ENCODE results near the gene RAG2. TPM values are rescaled to one million over a fixed set of nuclear protein-coding genes. Genes with fewer than 3 reads are reported as not detected.

The RAG2 gene
- total and polyA plus RNA-seq, 12 donors, result not detected

- no peak for DNase-seq
- 51 to 57% (median 53%) methylated on average over 4 of the region's 4 CpGs for WGBS, 4 donors
- TF ChIP-seq POLR2A (IDR thresholded peaks at IDR 0.05) (no peak), CTCF (IDR thresholded peaks at IDR 0.05) (no peak)
- peaks cover 6% of the 10 kb centered on the region in 2 donors for H3K4me1 ChIP-seq (replicated peaks in 1 of 2)
- no peaks in the 10 kb centered on the region for H3K9me3 ChIP-seq (replicated peaks in 1 of 3)
- intact Hi-C loops (cut with DNase I), result no loop called here
- no peak overlapping the region for H3K4me3 ChIP-seq
- no peaks in the 10 kb centered on the region for H3K27me3 ChIP-seq
- no peaks in the 10 kb centered on the region for H3K36me3 ChIP-seq (replicated peaks in 1 of 2)
- H3K27ac ChIP-seq, result no peak overlapping the region
Observed at GRCh38 chr11:36590513-36590912, 7.5 kb downstream of the RAG2 start.

- TF ChIP-seq CTCF (IDR thresholded peaks at IDR 0.05) (no peak), POLR2A (IDR thresholded peaks at IDR 0.05) (no peak)
- no peak overlapping the region for H3K27ac ChIP-seq
- H3K27me3 ChIP-seq, result no peaks in the 10 kb centered on the region
- H3K9me3 ChIP-seq (replicated peaks in 1 of 3), result no peaks in the 10 kb centered on the region
- H3K36me3 ChIP-seq (replicated peaks in 1 of 2), result no peaks in the 10 kb centered on the region
- no peaks in the 10 kb centered on the region for H3K4me1 ChIP-seq (replicated peaks in 1 of 2)
- intact Hi-C loops (cut with DNase I), result no loop called here
- H3K4me3 ChIP-seq, result no peak overlapping the region
- DNase-seq, result no peak
- 11 to 45% (median 40%) methylated on average over 1 of the region's 1 CpG for WGBS, 4 donors
Observed at GRCh38 chr11:36588099-36588498, 9.9 kb downstream of the RAG2 start.

- no peak for TF ChIP-seq POLR2A (IDR thresholded peaks at IDR 0.05)
- TF ChIP-seq CTCF (IDR thresholded peaks at IDR 0.05), result no peak
- Histone ChIP-seq H3K4me3 (no peak overlapping the region), H3K9me3 (replicated peaks in 1 of 3) (no peaks in the 10 kb centered on the region), H3K4me1 (replicated peaks in 1 of 2) (no peaks in the 10 kb centered on the region), H3K27ac (no peak overlapping the region), H3K27me3 (no peaks in the 10 kb centered on the region), H3K36me3 (replicated peaks in 1 of 2) (no peaks in the 10 kb centered on the region)
- intact Hi-C loops (cut with DNase I), result no loop called here
- DNase-seq, result no peak
Observed at GRCh38 chr11:36586543-36586942, 11.5 kb downstream of the RAG2 start.

GRCh38 chr11:36583667-36584066 is 14.4 kb downstream of the RAG2 start:
- Histone ChIP-seq H3K4me1 (replicated peaks in 1 of 2) (no peaks in the 10 kb centered on the region), H3K9me3 (replicated peaks in 1 of 3) (no peaks in the 10 kb centered on the region), H3K36me3 (replicated peaks in 1 of 2) (no peaks in the 10 kb centered on the region), H3K27me3 (no peaks in the 10 kb centered on the region), H3K4me3 (no peak overlapping the region), H3K27ac (no peak overlapping the region)
- DNase-seq, result no peak
- intact Hi-C loops (cut with DNase I), result no loop called here
- WGBS, 4 donors, result 63 to 72% (median 66%) methylated on average over 3 of the region's 3 CpGs
- TF ChIP-seq CTCF (IDR thresholded peaks at IDR 0.05) (no peak), POLR2A (IDR thresholded peaks at IDR 0.05) (no peak)

All from adrenal gland (tissue), 12 donors.